Keratinocyte (primary cell): ENCODE results near the gene NELL1. TPM values are rescaled to one million over a fixed set of nuclear protein-coding genes. Genes with fewer than 3 reads are reported as not detected.

Source experiments
- DNase-seq: peaks from one replicate; pipeline ENCODE4 v3.0.0-alpha.2; 2011; ENCODE audit warnings: low read depth, missing footprints, low spot score
- FAIRE-seq: peaks from 2 replicates; lab custom pipeline; 2011; peaks lifted over from hg19 to GRCh38; lab: Jason Lieb, UNC
- H2AFZ ChIP-seq: 2 replicates; pipeline ENCODE4 v1.6.0; 2012; ENCODE audit warnings: low read length, control low read depth, inconsistent platforms; ENCODE audit not compliant: control insufficient read depth
- H3K27ac ChIP-seq: 2 replicates; pipeline ENCODE4 v1.5.1; 2011; ENCODE audit warnings: low read length; ENCODE audit not compliant: control insufficient read depth, insufficient read depth
- H3K27me3 ChIP-seq: 3 replicates; pipeline ENCODE4 v1.6.0; 2011; ENCODE audit warnings: low read length; ENCODE audit not compliant: control insufficient read depth, insufficient read depth; ENCODE audit errors: extremely low read depth
- H3K36me3 ChIP-seq, 2 experiments: 2 replicates in 1 of 2; 3 replicates in 1 of 2; pipeline ENCODE4 v1.5.1; 2011; ENCODE audit warnings: low read length in 2 of 2, mild to moderate bottlenecking in 1 of 2; ENCODE audit not compliant: control insufficient read depth in 2 of 2, insufficient read depth in 2 of 2; ENCODE audit errors: extremely low read depth in 1 of 2
- H3K4me1 ChIP-seq: 3 replicates; pipeline ENCODE4 v1.5.1; 2011; ENCODE audit warnings: low read length; ENCODE audit not compliant: control insufficient read depth, insufficient read depth; ENCODE audit errors: extremely low read depth
- H3K4me2 ChIP-seq: 3 replicates; pipeline ENCODE4 v1.6.0; 2011; ENCODE audit warnings: low read depth, low read length; ENCODE audit not compliant: control insufficient read depth, insufficient read depth; ENCODE audit errors: extremely low read depth
- H3K4me3 ChIP-seq, 3 experiments: fragments of 200-600 bp in 1 of 3; sonication (generic) in 1 of 3; 2 replicates in 2 of 3; 3 replicates in 1 of 3; pipeline ENCODE4 v1.5.1; 2011 to 2016; ENCODE audit warnings: low read length in 3 of 3, mild to moderate bottlenecking in 3 of 3, control low read depth in 2 of 3, inconsistent platforms in 1 of 3, low read depth in 1 of 3, mixed read lengths in 1 of 3, mixed run types in 1 of 3, moderate library complexity in 1 of 3; ENCODE audit not compliant: control insufficient read depth in 2 of 3, insufficient read depth in 2 of 3; ENCODE audit errors: extremely low read depth in 1 of 3
- H3K79me2 ChIP-seq: 2 replicates; pipeline ENCODE4 v1.6.0; 2012; ENCODE audit warnings: low read length; ENCODE audit not compliant: control insufficient read depth, insufficient read depth
- H3K9ac ChIP-seq: 3 replicates; pipeline ENCODE4 v1.6.0; 2011; ENCODE audit warnings: low read length; ENCODE audit not compliant: control insufficient read depth, insufficient read depth; ENCODE audit errors: extremely low read depth
- H3K9me1 ChIP-seq: 3 replicates; pipeline ENCODE4 v1.6.0; 2011; ENCODE audit warnings: low read length; ENCODE audit not compliant: control insufficient read depth, insufficient read depth; ENCODE audit errors: extremely low read depth
- H3K9me3 ChIP-seq: 2 replicates; pipeline ENCODE4 v1.5.1; 2012; ENCODE audit warnings: low read depth, low read length; ENCODE audit not compliant: control insufficient read depth
- H4K20me1 ChIP-seq: 3 replicates; pipeline ENCODE4 v1.6.0; 2011; ENCODE audit warnings: low read length; ENCODE audit not compliant: control insufficient read depth, insufficient read depth; ENCODE audit errors: extremely low read depth
- CTCF ChIP-seq, 3 experiments: IDR thresholded peaks in 1 of 3; conservative IDR thresholded peaks in 1 of 3; optimal IDR thresholded peaks in 1 of 3; 2 replicates in 2 of 3; 3 replicates in 1 of 3; pipeline versions ENCODE3 to v1.5.1; 2011; ENCODE audit warnings: low read length in 3 of 3, mild to moderate bottlenecking in 3 of 3, moderate library complexity in 2 of 3, control low read depth in 1 of 3, inconsistent platforms in 1 of 3; ENCODE audit not compliant: insufficient read depth in 2 of 3; ENCODE audit errors: extremely low read depth in 1 of 3
- EZH2 ChIP-seq: IDR thresholded peaks from one replicate; pipeline ENCODE4 v1.6.1; 2012; ENCODE audit warnings: inconsistent platforms, mild to moderate bottlenecking, low read length, moderate library complexity
- dilution Hi-C: fragments of 300-500 bp; cut with MboI; formaldehyde crosslinking; loops from one replicate; pipeline ENCODE4 v1.7.0; 2020; ENCODE audit warnings: low sequenced_read_pairs; ENCODE audit not compliant: extremely low pct_ligation_motif_present
- polyA plus RNA-seq, 5 experiments: library from polyadenylated mRNA; depleted of rRNA in 3 of 5; stranded (reverse) in 3 of 5; stranded (forward) in 1 of 5; unstranded in 1 of 5; fragments of >200 nt; gene quantifications; 1 replicate in 1 of 5; 2 replicates in 3 of 5; 3 replicates in 1 of 5; pipeline versions ENCODE4 v1.2.1 to v1.2.3, GENCODE V29; 2011 to 2012; ENCODE audit warnings: missing spikeins in 2 of 5, low read depth in 1 of 5, low replicate concordance in 1 of 5

NELL1 gene
- polyA plus RNA-seq, 1 donor (not counting 4 experiments of a cell fraction or from before 2014, with no cell fraction given) = not detected

- dilution Hi-C loops = no loop called here
- Histone ChIP-seq H3K79me2 (no peaks in the 10 kb centered on the region), H3K9me3 (no peaks in the 10 kb centered on the region), H3K4me2 (no peak overlapping the region), H3K9ac (no peak overlapping the region), H3K27me3 (no peaks in the 10 kb centered on the region), H3K4me1 (peaks cover 10% of the 10 kb centered on the region), H3K9me1 (no peaks in the 10 kb centered on the region), H3K36me3 (no peaks in the 10 kb centered on the region), H3K27ac (no peak overlapping the region), H4K20me1 (no peaks in the 10 kb centered on the region), H2AFZ (no peak overlapping the region), H3K4me3 (no peak overlapping the region)
- DNase-seq (no peak), FAIRE-seq (no peak)
- TF ChIP-seq CTCF (optimal IDR thresholded peaks at IDR 0.05 in 1 of 3, IDR thresholded peaks at IDR 0.05 in 1 of 3, conservative IDR thresholded peaks at IDR 0.05 in 1 of 3; ENCODE audit: extremely low read depth in 1 of 3, insufficient read depth in 2 of 3, low read length in 3 of 3) = no peak
- no peak for TF ChIP-seq EZH2
These were observed 805.1 kb downstream of the NELL1 start for GRCh38 chr11:21474529-21474928.

- peaks cover 10% of the 10 kb centered on the region for H3K4me1 ChIP-seq
- H3K9ac ChIP-seq = no peak overlapping the region
- dilution Hi-C loops = no loop called here
- FAIRE-seq (no peak), DNase-seq (no peak)
- TF ChIP-seq EZH2 = no peak
- no peak for TF ChIP-seq CTCF (optimal IDR thresholded peaks at IDR 0.05 in 1 of 3, IDR thresholded peaks at IDR 0.05 in 1 of 3, conservative IDR thresholded peaks at IDR 0.05 in 1 of 3; ENCODE audit: extremely low read depth in 1 of 3, insufficient read depth in 2 of 3, low read length in 3 of 3)
- no peaks in the 10 kb centered on the region for H3K9me1 ChIP-seq
- no peak overlapping the region for H3K4me2 ChIP-seq
- H3K4me3 ChIP-seq = no peak overlapping the region
- no peak overlapping the region for H2AFZ ChIP-seq
- H3K27me3 ChIP-seq = no peaks in the 10 kb centered on the region
- H4K20me1 ChIP-seq = no peaks in the 10 kb centered on the region
- H3K79me2 ChIP-seq = no peaks in the 10 kb centered on the region
- no peak overlapping the region for H3K27ac ChIP-seq
- no peaks in the 10 kb centered on the region for H3K36me3 ChIP-seq
- no peaks in the 10 kb centered on the region for H3K9me3 ChIP-seq
These were observed 805.9 kb downstream of the NELL1 start for GRCh38 chr11:21475276-21475675.
